ENCODE data around the gene CTNNA2. TPM values are rescaled to one million over a fixed set of nuclear protein-coding genes. Genes with fewer than 3 reads are reported as not detected.

Gene CTNNA2
- total RNA-seq, 1 donor from 2014 or later = 43.5 TPM

- H3K27ac Mint-ChIP-seq = no peak overlapping the region
Measured at GRCh38 chr2:80340022-80340421, 827.2 kb downstream of the CTNNA2 start.

GRCh38 chr2:80348078-80348477, 835.2 kb downstream of the CTNNA2 start:
- H3K4me1 ChIP-seq = no peaks in the 10 kb centered on the region
- H3K27ac Mint-ChIP-seq = no peak overlapping the region
- H3K4me3 Mint-ChIP-seq = no peak overlapping the region
- H3K27me3 ChIP-seq = no peaks in the 10 kb centered on the region
- H3K4me2 ChIP-seq = no peak overlapping the region
- peaks cover 2% of the 10 kb centered on the region for H3K4me1 Mint-ChIP-seq
- H3K9me3 Mint-ChIP-seq = no peaks in the 10 kb centered on the region
- no peak overlapping the region for H3K27ac ChIP-seq
- no peaks in the 10 kb centered on the region for H3F3A ChIP-seq (ENCODE audit: low read depth)
- H3K9ac ChIP-seq = no peak overlapping the region
- H3K4me3 ChIP-seq = no peak overlapping the region
- H2AFZ ChIP-seq (replicated peaks) = no peak overlapping the region
- no peaks in the 10 kb centered on the region for H3K79me2 ChIP-seq (ENCODE audit: low read depth)
- no peaks in the 10 kb centered on the region for H3K9me3 ChIP-seq (ENCODE audit: low read depth)
- no peaks in the 10 kb centered on the region for H3K36me3 ChIP-seq
- TF ChIP-seq EZH2 (IDR thresholded peaks at IDR 0.05) = no peak
- TF ChIP-seq, protein P1, sequence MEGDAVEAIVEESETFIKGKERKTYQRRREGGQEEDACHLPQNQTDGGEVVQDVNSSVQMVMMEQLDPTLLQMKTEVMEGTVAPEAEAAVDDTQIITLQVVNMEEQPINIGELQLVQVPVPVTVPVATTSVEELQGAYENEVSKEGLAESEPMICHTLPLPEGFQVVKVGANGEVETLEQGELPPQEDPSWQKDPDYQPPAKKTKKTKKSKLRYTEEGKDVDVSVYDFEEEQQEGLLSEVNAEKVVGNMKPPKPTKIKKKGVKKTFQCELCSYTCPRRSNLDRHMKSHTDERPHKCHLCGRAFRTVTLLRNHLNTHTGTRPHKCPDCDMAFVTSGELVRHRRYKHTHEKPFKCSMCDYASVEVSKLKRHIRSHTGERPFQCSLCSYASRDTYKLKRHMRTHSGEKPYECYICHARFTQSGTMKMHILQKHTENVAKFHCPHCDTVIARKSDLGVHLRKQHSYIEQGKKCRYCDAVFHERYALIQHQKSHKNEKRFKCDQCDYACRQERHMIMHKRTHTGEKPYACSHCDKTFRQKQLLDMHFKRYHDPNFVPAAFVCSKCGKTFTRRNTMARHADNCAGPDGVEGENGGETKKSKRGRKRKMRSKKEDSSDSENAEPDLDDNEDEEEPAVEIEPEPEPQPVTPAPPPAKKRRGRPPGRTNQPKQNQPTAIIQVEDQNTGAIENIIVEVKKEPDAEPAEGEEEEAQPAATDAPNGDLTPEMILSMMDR (IDR thresholded peaks at IDR 0.05) = no peak
- TF ChIP-seq EZH2phosphoT487 (IDR thresholded peaks at IDR 0.05) = no peak
- H3K27me3 Mint-ChIP-seq (ENCODE audit: insufficient read depth, low read depth) = peaks cover 2% of the 10 kb centered on the region
- DNase-seq (ENCODE audit: low spot score) = no peak
- no peaks in the 10 kb centered on the region for H4K20me1 ChIP-seq (ENCODE audit: low read depth)
- no peaks in the 10 kb centered on the region for H3K36me3 Mint-ChIP-seq

More at GRCh38 chr2:80340022-80340421, 827.2 kb downstream of the CTNNA2 start:
- no peak for DNase-seq (ENCODE audit: low spot score)
- Histone ChIP-seq H3K9ac (no peak overlapping the region), H4K20me1 (ENCODE audit: low read depth) (no peaks in the 10 kb centered on the region), H3F3A (ENCODE audit: low read depth) (no peaks in the 10 kb centered on the region), H3K9me3 (ENCODE audit: low read depth) (no peaks in the 10 kb centered on the region), H3K36me3 (no peaks in the 10 kb centered on the region), H3K4me2 (no peak overlapping the region), H3K27me3 (no peaks in the 10 kb centered on the region), H3K4me3 (no peak overlapping the region), H3K4me1 (no peaks in the 10 kb centered on the region), H2AFZ (replicated peaks) (no peak overlapping the region), H3K27ac (no peak overlapping the region), H3K79me2 (ENCODE audit: low read depth) (no peaks in the 10 kb centered on the region)
- Mint-ChIP-seq H3K36me3 (no peaks in the 10 kb centered on the region), H3K4me3 (no peak overlapping the region), H3K27me3 (ENCODE audit: insufficient read depth, low read depth) (no peaks in the 10 kb centered on the region), H3K4me1 (peaks cover 3% of the 10 kb centered on the region), H3K9me3 (no peaks in the 10 kb centered on the region)
- no peak for TF ChIP-seq EZH2phosphoT487 (IDR thresholded peaks at IDR 0.05)
- TF ChIP-seq, protein P1 (IDR thresholded peaks at IDR 0.05) = no peak
- no peak for TF ChIP-seq EZH2 (IDR thresholded peaks at IDR 0.05)

GRCh38 chr2:80348953-80349352, 836.1 kb downstream of the CTNNA2 start:
- TF ChIP-seq EZH2phosphoT487 (IDR thresholded peaks at IDR 0.05) = no peak
- no peak for TF ChIP-seq EZH2 (IDR thresholded peaks at IDR 0.05)
- TF ChIP-seq, protein P1 (IDR thresholded peaks at IDR 0.05) = no peak
- H3K4me2 ChIP-seq = no peak overlapping the region
- H4K20me1 ChIP-seq (ENCODE audit: low read depth) = no peaks in the 10 kb centered on the region
- H3K4me1 Mint-ChIP-seq = peaks cover 2% of the 10 kb centered on the region
- H3K36me3 Mint-ChIP-seq = no peaks in the 10 kb centered on the region
- H3K79me2 ChIP-seq (ENCODE audit: low read depth) = no peaks in the 10 kb centered on the region
- H3F3A ChIP-seq (ENCODE audit: low read depth) = no peaks in the 10 kb centered on the region
- no peaks in the 10 kb centered on the region for H3K9me3 Mint-ChIP-seq
- no peak overlapping the region for H3K27ac ChIP-seq
- H3K27me3 ChIP-seq = no peaks in the 10 kb centered on the region
- no peak overlapping the region for H3K27ac Mint-ChIP-seq
- peaks cover 2% of the 10 kb centered on the region for H3K27me3 Mint-ChIP-seq (ENCODE audit: insufficient read depth, low read depth)
- DNase-seq (ENCODE audit: low spot score) = no peak
- no peaks in the 10 kb centered on the region for H3K4me1 ChIP-seq
- H3K36me3 ChIP-seq = no peaks in the 10 kb centered on the region
- no peak overlapping the region for H2AFZ ChIP-seq (replicated peaks)
- no peak overlapping the region for H3K9ac ChIP-seq
- no peak overlapping the region for H3K4me3 Mint-ChIP-seq
- H3K9me3 ChIP-seq (ENCODE audit: low read depth) = no peaks in the 10 kb centered on the region
- H3K4me3 ChIP-seq = no peak overlapping the region

Data from neural progenitor cell (in vitro differentiated cells).